ENCODE data around the gene EXOSC2.
A peak's percentile ranks its signal among the peaks of the same experiment; 100 is the strongest.

Gene EXOSC2

DNA sequence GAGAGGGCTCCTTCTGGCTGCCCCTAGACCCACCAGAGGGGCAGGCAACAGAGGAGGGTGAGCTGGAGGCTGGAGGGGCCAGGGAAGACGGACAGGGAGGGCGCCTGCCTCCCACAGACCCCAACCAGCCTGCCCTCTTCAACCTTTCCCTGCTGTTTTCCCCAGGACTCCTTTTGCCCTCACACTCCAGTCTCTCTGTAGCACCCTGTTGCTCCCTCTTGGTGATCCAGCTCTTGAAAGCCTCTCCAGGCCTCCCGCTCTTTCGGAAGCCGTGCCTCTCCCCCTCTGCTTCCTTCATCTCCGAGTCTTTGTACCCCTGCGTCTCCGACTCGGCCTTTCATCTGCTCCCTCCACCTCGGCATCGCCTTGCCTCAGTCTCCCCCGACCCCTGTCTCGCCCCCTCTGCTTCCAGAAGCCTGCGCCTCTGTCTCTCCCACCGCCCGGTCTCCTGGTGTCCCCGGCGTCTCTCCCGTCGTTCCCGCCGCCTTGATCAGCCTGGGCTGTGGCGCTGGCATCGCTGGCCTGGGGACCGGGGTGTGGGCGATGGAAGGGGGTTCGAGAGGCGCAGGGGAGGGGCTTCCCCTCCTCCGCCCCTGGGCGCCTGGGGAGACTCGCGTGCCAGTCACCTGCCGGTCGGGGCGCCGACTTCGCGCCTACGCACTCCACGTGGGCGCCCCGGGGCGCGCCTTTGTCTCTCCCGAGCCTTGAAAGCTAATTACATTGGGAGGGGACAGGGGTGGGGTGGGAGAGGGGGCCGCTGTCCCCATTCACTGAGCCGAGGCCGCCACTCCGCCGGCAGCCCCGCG is 34.5 kb upstream of the EXOSC2 start:
- Histone ChIP-seq H3K27me3 (ENCODE audit: control insufficient read depth in 3 of 3, insufficient read depth in 3 of 3, low read depth in 1 of 3, low read length in 3 of 3) (peaks cover 56 to 89% (median 72%) of the 10 kb centered on the region in 3 experiments), H3K4me3 (ENCODE audit: low read length in 2 of 2) (no peak overlapping the region), H3K9ac (ENCODE audit: low read depth, low read length, poor library complexity) (peak overlapping the region; percentile 13), H2AK5ac (ENCODE audit: low read depth, low read length) (peak overlapping the region; percentile 93), H2BK5ac (ENCODE audit: low read length) (peak overlapping the region; percentile 75), H2BK120ac (ENCODE audit: low read depth, low read length) (peak overlapping the region; percentile 87), H3K4ac (ENCODE audit: low read length) (no peak overlapping the region), H3K27ac (replicated peaks; ENCODE audit: low read length) (no peak overlapping the region), H4K8ac (ENCODE audit: low read depth, low read length) (no peak overlapping the region), H2BK15ac (ENCODE audit: low read length) (peak overlapping the region; percentile 90), H3K79me1 (ENCODE audit: low read depth, low read length) (no peaks in the 10 kb centered on the region), H3K23ac (ENCODE audit: low read depth, low read length, poor library complexity) (peak overlapping the region; percentile 96), H3K36me3 (replicated peaks in 1 of 2; ENCODE audit: control insufficient read depth in 2 of 2, insufficient read depth in 2 of 2, low read length in 2 of 2) (no peaks in the 10 kb centered on the region), H3K4me1 (ENCODE audit: control insufficient read depth in 2 of 2, insufficient read depth in 1 of 2, low read depth in 1 of 2, low read length in 2 of 2) (peaks cover 7 to 14% of the 10 kb centered on the region in 2 donors), H2AFZ (ENCODE audit: low read length) (peak overlapping the region; percentile 96), H3K9me3 (replicated peaks in 1 of 2; ENCODE audit: control insufficient read depth in 2 of 2, insufficient read depth in 1 of 2, low read depth in 1 of 2, low read length in 2 of 2) (peaks cover 8 to 17% of the 10 kb centered on the region in 2 donors), H3K14ac (ENCODE audit: low read length) (no peak overlapping the region), H3K18ac (ENCODE audit: low read length) (peak overlapping the region; percentile 76), H3K4me2 (ENCODE audit: insufficient read depth, low read length, poor library complexity, severe bottlenecking) (no peak overlapping the region), H4K91ac (ENCODE audit: low read depth, low read length, poor library complexity) (no peak overlapping the region), H2BK12ac (ENCODE audit: low read length) (peak overlapping the region; percentile 4)
- no CpG with 5 or more reads among the region's 52 CpGs for WGBS, 2 donors (ENCODE audit: extremely low coverage in 2 of 2, insufficient read length in 2 of 2, insufficient replicate concordance in 1 of 2)
- DNase-seq (ENCODE audit: low spot score), result no peak

- H2BK15ac ChIP-seq (ENCODE audit: low read length), result peak overlapping the region; percentile 90
- no peak overlapping the region for H4K91ac ChIP-seq (ENCODE audit: low read depth, low read length, poor library complexity)
- H3K18ac ChIP-seq (ENCODE audit: low read length), result peak overlapping the region; percentile 94
- peak overlapping the region; percentile 94 for H2BK12ac ChIP-seq (ENCODE audit: low read length)
- H3K23ac ChIP-seq (ENCODE audit: low read depth, low read length, poor library complexity), result peak overlapping the region; percentile 65
- WGBS, 2 donors (ENCODE audit: extremely low coverage in 2 of 2, insufficient read length in 2 of 2, insufficient replicate concordance in 1 of 2), result no CpG with 5 or more reads among the region's 58 CpGs
- H3K4ac ChIP-seq (ENCODE audit: low read length), result no peak overlapping the region
- no peak overlapping the region for H4K8ac ChIP-seq (ENCODE audit: low read depth, low read length)
- H3K4me1 ChIP-seq (ENCODE audit: control insufficient read depth in 2 of 2, insufficient read depth in 1 of 2, low read depth in 1 of 2, low read length in 2 of 2), result peaks cover 7 to 17% of the 10 kb centered on the region in 2 donors
- no peak for DNase-seq (ENCODE audit: low spot score)
- peaks cover 62 to 93% (median 79%) of the 10 kb centered on the region in 3 experiments for H3K27me3 ChIP-seq (ENCODE audit: control insufficient read depth in 3 of 3, insufficient read depth in 3 of 3, low read depth in 1 of 3, low read length in 3 of 3)
- peaks cover 8 to 17% of the 10 kb centered on the region in 2 donors for H3K9me3 ChIP-seq (replicated peaks in 1 of 2; ENCODE audit: control insufficient read depth in 2 of 2, insufficient read depth in 1 of 2, low read depth in 1 of 2, low read length in 2 of 2)
- H3K9ac ChIP-seq (ENCODE audit: low read depth, low read length, poor library complexity), result no peak overlapping the region
- no peak overlapping the region for H3K14ac ChIP-seq (ENCODE audit: low read length)
- peak overlapping the region; percentile 96 for H2AFZ ChIP-seq (ENCODE audit: low read length)
- peak overlapping the region; percentile 89 for H3K4me2 ChIP-seq (ENCODE audit: insufficient read depth, low read length, poor library complexity, severe bottlenecking)
- no peaks in the 10 kb centered on the region for H3K79me1 ChIP-seq (ENCODE audit: low read depth, low read length)
- H3K27ac ChIP-seq (replicated peaks; ENCODE audit: low read length), result no peak overlapping the region
- H3K4me3 ChIP-seq (ENCODE audit: low read length in 2 of 2), result no peak overlapping the region
- peak overlapping the region; percentile 93 for H2AK5ac ChIP-seq (ENCODE audit: low read depth, low read length)
- H3K36me3 ChIP-seq (replicated peaks in 1 of 2; ENCODE audit: control insufficient read depth in 2 of 2, insufficient read depth in 2 of 2, low read length in 2 of 2), result no peaks in the 10 kb centered on the region
- peak overlapping the region; percentile 87 for H2BK120ac ChIP-seq (ENCODE audit: low read depth, low read length)
- no peak overlapping the region for H2BK5ac ChIP-seq (ENCODE audit: low read length)
These were observed 33.8 kb upstream of the EXOSC2 start for GRCh38 chr9:130659699-130660248.

DNA sequence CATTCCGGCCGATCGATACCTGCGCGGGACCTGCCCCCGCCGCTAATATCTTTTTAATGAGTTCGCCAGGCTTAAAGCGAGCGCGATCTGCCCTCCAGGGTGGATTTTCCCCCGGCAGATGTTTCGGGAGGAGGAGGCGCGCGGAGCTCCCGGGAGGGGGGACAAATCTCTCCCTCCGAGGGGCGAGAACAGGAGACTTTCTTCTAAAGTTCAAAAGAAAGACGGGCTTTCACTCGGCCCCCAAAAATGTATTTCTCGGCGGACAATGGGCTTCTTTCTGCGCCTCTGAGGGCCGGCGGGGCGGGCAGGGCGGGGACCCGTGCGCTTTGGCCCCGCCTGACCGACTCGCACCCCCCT is 33.3 kb upstream of the EXOSC2 start:
- H3K4me3 ChIP-seq (ENCODE audit: low read length in 2 of 2), result no peak overlapping the region
- H3K18ac ChIP-seq (ENCODE audit: low read length), result peak overlapping the region; percentile 97
- no peak overlapping the region for H4K8ac ChIP-seq (ENCODE audit: low read depth, low read length)
- no peak overlapping the region for H4K91ac ChIP-seq (ENCODE audit: low read depth, low read length, poor library complexity)
- H2AK5ac ChIP-seq (ENCODE audit: low read depth, low read length), result peak overlapping the region; percentile 90
- no peak overlapping the region for H3K14ac ChIP-seq (ENCODE audit: low read length)
- H3K9me3 ChIP-seq (replicated peaks in 1 of 2; ENCODE audit: control insufficient read depth in 2 of 2, insufficient read depth in 1 of 2, low read depth in 1 of 2, low read length in 2 of 2), result peaks cover 8 to 17% of the 10 kb centered on the region in 2 donors
- H2BK5ac ChIP-seq (ENCODE audit: low read length), result no peak overlapping the region
- peak overlapping the region; percentile 94 for H2BK15ac ChIP-seq (ENCODE audit: low read length)
- no peak overlapping the region for H3K4ac ChIP-seq (ENCODE audit: low read length)
- no CpG with 5 or more reads among the region's 33 CpGs for WGBS, 2 donors (ENCODE audit: extremely low coverage in 2 of 2, insufficient read length in 2 of 2, insufficient replicate concordance in 1 of 2)
- H3K27me3 ChIP-seq (ENCODE audit: control insufficient read depth in 3 of 3, insufficient read depth in 3 of 3, low read depth in 1 of 3, low read length in 3 of 3), result peaks cover 63 to 97% (median 84%) of the 10 kb centered on the region in 3 experiments
- H3K4me1 ChIP-seq (ENCODE audit: control insufficient read depth in 2 of 2, insufficient read depth in 1 of 2, low read depth in 1 of 2, low read length in 2 of 2), result peaks cover 7 to 19% of the 10 kb centered on the region in 2 donors
- H3K9ac ChIP-seq (ENCODE audit: low read depth, low read length, poor library complexity), result no peak overlapping the region
- no peak overlapping the region for H2BK120ac ChIP-seq (ENCODE audit: low read depth, low read length)
- peak overlapping the region; percentile 65 for H3K23ac ChIP-seq (ENCODE audit: low read depth, low read length, poor library complexity)
- no peak overlapping the region for H3K27ac ChIP-seq (replicated peaks; ENCODE audit: low read length)
- no peaks in the 10 kb centered on the region for H3K79me1 ChIP-seq (ENCODE audit: low read depth, low read length)
- DNase-seq (ENCODE audit: low spot score), result no peak
- H2BK12ac ChIP-seq (ENCODE audit: low read length), result no peak overlapping the region
- H2AFZ ChIP-seq (ENCODE audit: low read length), result peak overlapping the region; percentile 96
- H3K36me3 ChIP-seq (replicated peaks in 1 of 2; ENCODE audit: control insufficient read depth in 2 of 2, insufficient read depth in 2 of 2, low read length in 2 of 2), result no peaks in the 10 kb centered on the region
- H3K4me2 ChIP-seq (ENCODE audit: insufficient read depth, low read length, poor library complexity, severe bottlenecking), result peak overlapping the region; percentile 89

Measured in neuronal stem cell (in vitro differentiated cells).